Body of pancreas (tissue), 4 donors: ENCODE measurements around the gene MED27.

ENCODE experiments used
- POLR2A ChIP-seq, 3 donors: fragments of 450-650 bp; IDR thresholded peaks; one replicate each; pipeline ENCODE4 v1.6.1; 2016; ENCODE audit warnings: antibody characterized with exemption in 3 of 3, mild to moderate bottlenecking in 2 of 3
- TF ChIP-seq, protein P1 (sequence below), 7 experiments: fragments of 450-650 bp in 4 of 7; fragments of 200-600 bp in 3 of 7; sonication (generic) in 3 of 7; IDR thresholded peaks; one replicate each; pipeline ENCODE4 v1.5.1; 2016 to 2019; ENCODE audit warnings: antibody characterized with exemption in 7 of 7

DNA sequence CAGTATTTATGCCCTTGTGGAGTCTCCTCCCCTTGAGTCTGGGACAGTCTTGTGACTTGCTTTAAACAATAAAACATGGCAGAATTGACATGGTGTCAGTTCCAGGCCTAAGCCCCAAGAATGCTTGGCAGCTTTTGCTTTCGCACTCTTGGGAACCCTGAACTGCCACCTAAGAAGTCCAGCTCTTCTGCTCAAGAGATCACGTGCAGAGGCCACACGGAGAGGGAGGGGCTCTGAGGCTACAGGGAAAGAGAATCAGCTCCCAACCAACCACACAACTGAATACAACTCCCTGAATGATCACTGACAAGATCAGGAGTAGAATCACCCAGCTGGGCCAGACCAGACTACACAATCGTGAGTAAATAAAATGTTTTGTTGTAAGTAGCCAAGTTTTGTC lies 97.6 kb downstream of the MED27 start:
- TF ChIP-seq, protein P1, sequence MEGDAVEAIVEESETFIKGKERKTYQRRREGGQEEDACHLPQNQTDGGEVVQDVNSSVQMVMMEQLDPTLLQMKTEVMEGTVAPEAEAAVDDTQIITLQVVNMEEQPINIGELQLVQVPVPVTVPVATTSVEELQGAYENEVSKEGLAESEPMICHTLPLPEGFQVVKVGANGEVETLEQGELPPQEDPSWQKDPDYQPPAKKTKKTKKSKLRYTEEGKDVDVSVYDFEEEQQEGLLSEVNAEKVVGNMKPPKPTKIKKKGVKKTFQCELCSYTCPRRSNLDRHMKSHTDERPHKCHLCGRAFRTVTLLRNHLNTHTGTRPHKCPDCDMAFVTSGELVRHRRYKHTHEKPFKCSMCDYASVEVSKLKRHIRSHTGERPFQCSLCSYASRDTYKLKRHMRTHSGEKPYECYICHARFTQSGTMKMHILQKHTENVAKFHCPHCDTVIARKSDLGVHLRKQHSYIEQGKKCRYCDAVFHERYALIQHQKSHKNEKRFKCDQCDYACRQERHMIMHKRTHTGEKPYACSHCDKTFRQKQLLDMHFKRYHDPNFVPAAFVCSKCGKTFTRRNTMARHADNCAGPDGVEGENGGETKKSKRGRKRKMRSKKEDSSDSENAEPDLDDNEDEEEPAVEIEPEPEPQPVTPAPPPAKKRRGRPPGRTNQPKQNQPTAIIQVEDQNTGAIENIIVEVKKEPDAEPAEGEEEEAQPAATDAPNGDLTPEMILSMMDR (IDR thresholded peaks at IDR 0.05), result no peak
- TF ChIP-seq POLR2A (IDR thresholded peaks at IDR 0.05), result no peak
